ENCODE data around the gene CNTN3.

Gene CNTN3

GRCh38 chr3:74614107-74614967 is at the start of gene CNTN3:
Gene CNTN3 (minus strand): TSS chr3:74614659. CDS start chr3:74521112, 93,547 bp downstream.
- DNase-seq, result no peak

- DNase-seq, result no peak
These were observed 48.7 kb upstream of the CNTN3 start for GRCh38 chr3:74663178-74663577.

GRCh38 chr3:74661672-74662071 is 47.2 kb upstream of the CNTN3 start:
- no peak for DNase-seq

GRCh38 chr3:74651885-74652284 is 37.4 kb upstream of the CNTN3 start:
- DNase-seq, result no peak

- no peak for DNase-seq
These were observed 36.8 kb upstream of the CNTN3 start for GRCh38 chr3:74651292-74651691.

- no peak for DNase-seq
These were observed 33.6 kb upstream of the CNTN3 start for GRCh38 chr3:74648107-74648506.

GRCh38 chr3:74646094-74646493 is 31.6 kb upstream of the CNTN3 start:
- DNase-seq, result no peak

GRCh38 chr3:74643636-74644035 is 29.2 kb upstream of the CNTN3 start:
- DNase-seq, result no peak

- no peak for DNase-seq
These were observed 28.4 kb upstream of the CNTN3 start for GRCh38 chr3:74642876-74643275.

GRCh38 chr3:74640211-74640610 is 25.8 kb upstream of the CNTN3 start:
- no peak for DNase-seq

GRCh38 chr3:74639681-74640080 is 25.2 kb upstream of the CNTN3 start:
- DNase-seq, result no peak

- DNase-seq, result no peak
These were observed 22.5 kb upstream of the CNTN3 start for GRCh38 chr3:74636981-74637380.

- DNase-seq, result no peak
These were observed 18.6 kb upstream of the CNTN3 start for GRCh38 chr3:74633021-74633420.

GRCh38 chr3:74631351-74632140 is 17.1 kb upstream of the CNTN3 start:
- DNase-seq, result no peak

- DNase-seq, result no peak
These were observed 16.1 kb upstream of the CNTN3 start for GRCh38 chr3:74630602-74631001.

- DNase-seq, result no peak
These were observed 11.6 kb upstream of the CNTN3 start for GRCh38 chr3:74626011-74626410.

GRCh38 chr3:74624301-74624700 is 9.8 kb upstream of the CNTN3 start:
- no peak for DNase-seq

GRCh38 chr3:74623261-74623836 is 8.9 kb upstream of the CNTN3 start:
- DNase-seq, result no peak

GRCh38 chr3:74621581-74621980 is 7.1 kb upstream of the CNTN3 start:
- DNase-seq, result no peak

- no peak for DNase-seq
These were observed 3.3 kb upstream of the CNTN3 start for GRCh38 chr3:74617776-74618175.

GRCh38 chr3:74613521-74614106 is 845 bp downstream of the CNTN3 start:
- DNase-seq, result no peak

GRCh38 chr3:74613060-74613459 is 1.4 kb downstream of the CNTN3 start:
- DNase-seq, result no peak

- no peak for DNase-seq
These were observed 3.3 kb downstream of the CNTN3 start for GRCh38 chr3:74611206-74611605.

Data from activated CD4-positive, CD25-positive, alpha-beta regulatory T cell treated with anti-CD3 and anti-CD28 coated beads, Interleukin-2, amount 50 U/mL, for 72 hours (primary cell).